Activated naive CD8-positive, alpha-beta T cell treated with anti-CD3 and anti-CD28 coated beads, Interleukin-2, amount 50 U/mL, for 24 hours (primary cell): Measurements from ENCODE around the gene MIF.
"Not testable (repeated sequence)": the region's sequence is repeated elsewhere in the genome, so short reads cannot be mapped to it uniquely, and the experiment has no call there.

Experiments
- ATAC-seq: fragments of 150-1000 bp; cut with Tn5 transposase; one replicate; pipeline ENCODE4 v1.10.0; 2021
- DNase-seq: peaks from one replicate; pipeline ENCODE4 v3.0.0; 2021
- H3K27ac Mint-ChIP-seq: one replicate; pipeline ENCODE4 v1.8.0; 2021; ENCODE audit warnings: mild to moderate bottlenecking, mixed read lengths
- H3K27me3 Mint-ChIP-seq: one replicate; pipeline ENCODE4 v1.8.0; 2021; ENCODE audit warnings: mixed read lengths
- H3K36me3 Mint-ChIP-seq: one replicate; pipeline ENCODE4 v1.8.0; 2021; ENCODE audit warnings: low read depth, mixed read lengths
- H3K4me1 Mint-ChIP-seq: one replicate; pipeline ENCODE4 v1.8.0; 2021; ENCODE audit warnings: mixed read lengths
- H3K4me3 Mint-ChIP-seq: one replicate; pipeline ENCODE4 v1.8.0; 2021; ENCODE audit warnings: mild to moderate bottlenecking, moderate library complexity, mixed read lengths
- H3K9me3 Mint-ChIP-seq: one replicate; pipeline ENCODE4 v1.8.0; 2021; ENCODE audit warnings: mixed read lengths

Gene MIF

DNA sequence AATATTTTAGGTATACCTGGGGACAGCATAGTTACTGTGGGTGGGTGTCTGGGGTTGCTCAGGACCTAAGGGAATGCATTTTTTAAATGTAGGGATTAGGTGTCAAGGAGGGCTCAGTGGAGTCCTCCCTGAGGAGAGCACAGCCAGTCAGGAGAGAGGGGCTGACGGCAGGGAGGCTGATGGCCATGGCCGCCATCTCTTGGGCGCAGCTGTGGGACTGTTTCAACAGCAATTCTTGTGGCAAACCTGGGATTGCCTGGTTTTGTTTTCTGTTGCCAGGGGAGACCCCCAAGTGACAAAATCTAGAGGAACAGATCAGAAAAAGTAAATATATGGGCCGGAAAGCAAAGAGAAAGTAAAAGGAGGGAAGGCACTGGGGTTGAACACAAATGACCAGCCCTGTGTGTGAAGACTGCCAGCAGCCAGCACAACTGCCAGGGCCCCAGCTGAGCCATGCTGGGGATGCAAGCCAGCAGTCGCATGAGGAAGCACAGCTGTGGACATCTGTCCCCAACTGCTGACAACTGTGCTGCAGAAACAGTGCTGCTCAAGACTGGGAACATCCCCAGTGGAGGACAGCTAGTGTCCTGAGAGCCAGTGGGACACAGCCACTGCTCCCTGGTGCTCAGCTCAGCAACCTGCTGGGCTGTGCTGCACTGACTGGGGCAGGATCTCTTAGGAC is 10.5 kb downstream of the MIF start:
- Mint-ChIP-seq H3K4me3 (no peak overlapping the region), H3K27ac (no peak overlapping the region), H3K36me3 (no peaks in the 10 kb centered on the region), H3K27me3 (peaks cover 11% of the 10 kb centered on the region), H3K9me3 (peaks cover under 1% of the 10 kb centered on the region), H3K4me1 (no peaks in the 10 kb centered on the region)
- DNase-seq (no peak), ATAC-seq (peak; percentile 20)

DNA sequence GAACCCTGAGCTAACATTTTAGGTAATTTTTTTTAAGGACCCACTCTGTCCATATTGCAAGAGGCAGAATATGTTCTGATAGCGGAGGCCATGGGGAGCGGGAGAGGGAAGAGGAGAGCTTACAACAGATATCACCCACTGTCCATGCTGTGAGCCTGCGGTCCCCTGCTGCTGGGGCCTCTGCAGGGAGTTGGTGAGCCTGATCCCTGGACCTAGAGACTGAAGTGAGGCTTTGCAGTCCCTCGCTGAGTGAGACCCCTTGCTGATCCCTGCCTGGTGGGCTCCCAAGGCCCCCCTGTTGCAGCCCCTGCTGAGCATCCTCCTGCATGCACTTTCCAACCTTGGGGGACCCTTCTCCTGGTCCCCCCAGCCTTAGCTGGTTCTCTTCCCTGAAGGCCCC is 12.5 kb downstream of the MIF start:
- H3K4me3 Mint-ChIP-seq, result no peak overlapping the region
- H3K27ac Mint-ChIP-seq, result no peak overlapping the region
- ATAC-seq (no peak), DNase-seq (no peak)
- H3K36me3 Mint-ChIP-seq, result no peaks in the 10 kb centered on the region
- no peaks in the 10 kb centered on the region for H3K9me3 Mint-ChIP-seq
- H3K27me3 Mint-ChIP-seq, result peaks cover 14% of the 10 kb centered on the region
- H3K4me1 Mint-ChIP-seq, result no peaks in the 10 kb centered on the region

GRCh38 chr22:23907423-23907822 is 13.2 kb downstream of the MIF start:
- not testable (repeated sequence) for H3K36me3 Mint-ChIP-seq, H3K4me3 Mint-ChIP-seq, H3K4me1 Mint-ChIP-seq, ATAC-seq, H3K27ac Mint-ChIP-seq, DNase-seq, H3K9me3 Mint-ChIP-seq
- H3K27me3 Mint-ChIP-seq, result peaks cover 14% of the 10 kb centered on the region

DNA sequence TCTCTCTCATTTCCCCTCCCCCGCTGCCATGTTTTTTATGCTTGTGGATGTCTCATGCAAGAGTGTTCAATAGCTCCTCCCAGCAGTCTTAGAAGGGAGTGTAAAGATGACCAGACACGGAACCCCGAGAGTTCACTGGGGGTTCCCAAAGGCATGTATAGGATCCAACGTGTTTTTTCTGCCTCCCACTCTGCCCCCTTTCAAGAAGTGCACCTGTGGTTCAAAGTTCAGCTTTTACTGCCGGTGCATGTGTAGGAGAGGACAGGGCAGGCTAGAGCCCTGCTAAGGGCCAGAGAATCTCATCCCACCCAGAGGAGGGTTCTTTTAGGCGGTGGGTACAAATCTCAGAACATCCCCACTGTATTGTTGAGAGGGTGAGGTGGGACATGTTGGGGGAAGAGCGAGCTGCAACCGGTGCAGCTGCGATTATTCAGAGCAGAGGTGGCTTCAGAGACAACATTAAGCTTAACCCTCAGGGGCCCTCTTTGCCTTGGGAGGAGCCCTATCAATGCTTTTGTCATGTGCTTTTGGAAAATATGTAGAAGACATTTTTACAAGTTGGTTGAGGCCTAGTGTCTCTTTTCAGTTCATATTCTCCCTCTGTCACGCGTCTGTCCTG is 14.5 kb downstream of the MIF start:
- Mint-ChIP-seq H3K4me3 (no peak overlapping the region), H3K36me3 (no peaks in the 10 kb centered on the region), H3K4me1 (peaks cover 10% of the 10 kb centered on the region), H3K27ac (no peak overlapping the region), H3K9me3 (no peaks in the 10 kb centered on the region), H3K27me3 (peaks cover 14% of the 10 kb centered on the region)
- no peak for DNase-seq
- ATAC-seq, result no peak

DNA sequence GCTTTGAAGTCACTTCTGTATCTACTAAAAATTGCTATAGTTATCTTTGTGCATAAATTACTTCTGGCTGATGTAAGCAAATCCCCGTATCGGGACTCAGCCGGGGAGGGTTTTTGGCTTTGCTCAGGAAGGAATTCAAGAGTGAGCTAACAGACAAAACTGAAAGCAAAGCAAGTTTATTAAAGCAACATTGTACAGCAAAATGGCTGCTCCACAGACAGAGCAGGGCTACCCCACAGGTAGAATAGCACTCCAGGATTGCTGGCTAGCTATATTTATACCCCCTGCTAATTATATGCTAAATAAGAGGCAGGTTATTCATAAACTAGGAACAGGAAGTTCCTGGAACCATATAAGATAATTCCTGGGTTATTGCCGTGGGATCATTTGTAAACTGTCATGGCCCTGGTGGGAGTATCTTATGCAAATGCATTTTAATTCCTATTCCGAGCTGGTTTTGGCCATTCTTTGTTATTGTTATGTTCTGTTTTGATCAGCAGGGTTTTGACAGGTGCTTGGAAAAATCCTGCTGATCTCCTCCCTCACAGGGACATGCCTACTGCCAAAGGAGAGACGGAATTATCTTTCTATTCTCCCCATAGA is 15.2 kb downstream of the MIF start:
- no peak overlapping the region for H3K4me3 Mint-ChIP-seq
- H3K9me3 Mint-ChIP-seq, result no peaks in the 10 kb centered on the region
- H3K27ac Mint-ChIP-seq, result no peak overlapping the region
- no peaks in the 10 kb centered on the region for H3K36me3 Mint-ChIP-seq
- ATAC-seq (no peak), DNase-seq (no peak)
- H3K27me3 Mint-ChIP-seq, result peaks cover 14% of the 10 kb centered on the region
- H3K4me1 Mint-ChIP-seq, result peaks cover 15% of the 10 kb centered on the region

GRCh38 chr22:23910496-23911190 is 16.5 kb downstream of the MIF start:
- H3K4me3 Mint-ChIP-seq, result no peak overlapping the region

DNA sequence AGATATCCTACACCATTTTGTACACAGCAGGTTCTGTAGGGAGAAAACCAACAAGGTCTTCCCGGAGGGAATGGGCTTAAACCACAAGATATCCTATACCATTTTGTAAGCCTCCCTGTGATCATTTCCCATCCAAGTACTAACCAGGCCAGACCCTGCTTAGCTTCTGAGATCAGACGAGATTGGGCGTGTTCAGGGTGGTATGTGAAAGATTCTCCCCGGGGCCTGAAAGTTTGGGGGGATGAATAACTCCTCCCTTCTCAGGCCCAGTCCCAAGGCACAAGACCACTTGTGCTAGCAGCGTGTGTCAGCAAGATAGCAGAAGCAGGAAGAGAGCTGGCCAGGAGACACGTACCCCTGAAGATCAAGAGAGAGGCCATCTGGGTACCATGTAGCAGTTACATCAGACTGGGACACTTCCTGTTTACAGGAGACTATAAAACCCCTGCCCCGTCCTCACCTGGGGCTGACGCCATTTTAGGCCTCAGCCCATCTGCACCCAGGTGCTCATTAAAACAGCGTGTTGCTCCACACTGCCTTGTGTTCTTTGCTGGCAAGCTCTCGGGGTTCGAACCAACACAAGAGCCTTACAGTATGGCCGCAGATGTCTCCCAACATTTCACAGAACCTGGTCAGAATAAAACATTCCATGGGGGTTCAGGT is 17.3 kb downstream of the MIF start:
- peaks cover 26% of the 10 kb centered on the region for H3K4me1 Mint-ChIP-seq
- no peak overlapping the region for H3K4me3 Mint-ChIP-seq
- no peak overlapping the region for H3K27ac Mint-ChIP-seq
- DNase-seq, result no peak
- no peaks in the 10 kb centered on the region for H3K9me3 Mint-ChIP-seq
- ATAC-seq, result no peak
- H3K36me3 Mint-ChIP-seq, result no peaks in the 10 kb centered on the region
- peaks cover 6% of the 10 kb centered on the region for H3K27me3 Mint-ChIP-seq

More at GRCh38 chr22:23910496-23911190, 16.5 kb downstream of the MIF start:
- peaks cover 26% of the 10 kb centered on the region for H3K4me1 Mint-ChIP-seq
- peaks cover 9% of the 10 kb centered on the region for H3K27me3 Mint-ChIP-seq
- no peaks in the 10 kb centered on the region for H3K36me3 Mint-ChIP-seq
- no peak for DNase-seq
- no peak overlapping the region for H3K27ac Mint-ChIP-seq
- ATAC-seq, result no peak
- no peaks in the 10 kb centered on the region for H3K9me3 Mint-ChIP-seq

DNA sequence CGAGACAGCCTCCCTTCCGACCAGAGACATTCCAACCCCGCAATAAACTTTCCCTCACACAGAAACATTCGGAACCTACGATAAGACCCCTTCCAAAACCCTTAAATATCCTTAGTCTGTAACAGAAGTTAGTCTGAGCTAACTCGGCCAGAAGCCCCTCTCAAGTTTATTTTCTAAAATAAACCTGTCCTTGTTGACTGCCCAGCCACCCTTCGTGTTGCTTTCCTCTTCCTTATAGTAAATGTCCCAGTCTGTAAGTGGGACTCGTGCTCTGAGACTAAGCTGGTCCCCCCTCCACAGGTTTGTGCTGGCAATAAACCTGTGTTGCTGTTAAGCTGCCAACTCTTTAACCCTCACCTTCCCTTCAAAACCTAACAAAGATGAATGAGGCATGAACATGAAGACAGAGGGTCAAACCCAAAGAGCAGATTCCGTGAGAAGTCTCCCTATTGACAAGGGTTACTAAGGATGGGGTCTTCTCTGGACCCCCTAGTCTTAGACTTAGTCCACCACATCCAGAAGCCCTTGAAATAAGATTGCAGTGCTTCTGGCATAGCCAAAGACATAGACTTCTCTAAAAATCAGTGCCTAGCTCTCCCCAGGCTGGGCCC is 18.2 kb downstream of the MIF start:
- Mint-ChIP-seq H3K4me3 (peak overlapping the region; percentile 98), H3K9me3 (no peaks in the 10 kb centered on the region), H3K27ac (no peak overlapping the region), H3K36me3 (no peaks in the 10 kb centered on the region), H3K27me3 (peaks cover 4% of the 10 kb centered on the region), H3K4me1 (peaks cover 26% of the 10 kb centered on the region)
- ATAC-seq, result no peak
- DNase-seq, result no peak

DNA sequence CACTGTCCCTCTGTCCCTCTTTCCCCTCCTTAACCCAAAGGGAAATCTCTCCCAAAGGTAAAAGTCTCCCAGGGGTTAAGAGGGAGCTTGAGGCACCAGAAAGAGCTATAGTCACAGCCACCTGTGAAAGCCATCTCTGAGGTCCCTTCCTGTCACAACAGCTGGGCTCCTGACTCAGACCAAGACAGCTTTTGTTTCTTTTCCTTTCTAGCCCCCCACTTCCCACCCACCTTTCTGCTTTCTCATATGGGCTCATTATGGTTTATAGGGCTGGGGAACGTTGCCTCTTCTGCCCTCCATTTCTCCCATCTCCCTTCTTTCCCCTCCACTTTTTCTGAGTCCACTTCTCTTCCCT is 19.1 kb downstream of the MIF start:
- Mint-ChIP-seq H3K4me3 (peak overlapping the region; percentile 98), H3K27me3 (peaks cover 4% of the 10 kb centered on the region), H3K27ac (peak overlapping the region; percentile 98), H3K9me3 (no peaks in the 10 kb centered on the region), H3K4me1 (peaks cover 26% of the 10 kb centered on the region), H3K36me3 (no peaks in the 10 kb centered on the region)
- ATAC-seq, result peak; percentile 11
- DNase-seq, result no peak

DNA sequence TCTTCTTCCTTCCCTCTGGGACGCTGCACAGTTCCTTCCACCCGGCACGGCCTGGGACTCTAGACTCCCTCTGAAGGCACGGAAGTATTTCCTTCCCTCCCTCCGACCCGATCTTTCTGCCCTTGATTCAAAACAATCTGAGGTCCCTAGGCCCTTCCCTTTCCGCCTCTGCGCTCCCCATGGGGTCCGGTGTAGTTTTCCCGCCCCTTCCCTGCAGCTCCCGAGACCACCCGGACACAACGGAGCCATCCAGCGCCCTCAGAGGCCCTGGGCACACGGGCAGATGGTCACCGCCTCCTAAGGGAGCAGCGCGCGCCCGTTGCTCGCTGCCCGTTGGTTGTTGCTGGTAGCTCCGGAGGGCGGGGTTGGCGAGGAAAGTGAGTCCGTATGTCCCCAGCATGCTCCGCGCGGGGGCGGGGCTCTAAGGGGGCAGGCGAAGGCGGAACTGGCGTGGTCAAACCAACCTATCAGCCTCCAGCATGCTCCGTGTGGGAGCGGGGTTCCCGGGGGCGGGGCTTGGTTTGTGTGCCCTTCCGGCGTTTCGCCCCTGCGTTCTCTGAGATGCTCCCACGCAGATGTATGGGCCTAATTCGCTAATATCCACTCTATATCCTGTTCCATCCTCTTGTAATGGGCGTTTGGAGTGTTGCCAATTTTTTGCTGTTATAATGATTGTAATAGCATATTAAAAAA is 19.6 kb downstream of the MIF start:
- H3K9me3 Mint-ChIP-seq, result no peaks in the 10 kb centered on the region
- peak; percentile 100 for DNase-seq

GRCh38 chr22:23915290-23915689 is 21.1 kb downstream of the MIF start:
- Mint-ChIP-seq H3K4me3 (no peak overlapping the region), H3K27ac (no peak overlapping the region), H3K9me3 (no peaks in the 10 kb centered on the region), H3K36me3 (no peaks in the 10 kb centered on the region), H3K4me1 (peaks cover 26% of the 10 kb centered on the region), H3K27me3 (no peaks in the 10 kb centered on the region)
- no peak for DNase-seq
- no peak for ATAC-seq

More for the DNA sequence above, 19.6 kb downstream of the MIF start:
- Mint-ChIP-seq H3K4me3 (peak overlapping the region; percentile 98), H3K27me3 (peaks cover 2% of the 10 kb centered on the region), H3K36me3 (no peaks in the 10 kb centered on the region), H3K27ac (peak overlapping the region; percentile 98), H3K4me1 (peaks cover 26% of the 10 kb centered on the region)
- peak; percentile 98 for ATAC-seq

- not testable (repeated sequence) for H3K4me3 Mint-ChIP-seq, H3K9me3 Mint-ChIP-seq, H3K27me3 Mint-ChIP-seq, ATAC-seq, H3K36me3 Mint-ChIP-seq, H3K27ac Mint-ChIP-seq, H3K4me1 Mint-ChIP-seq, DNase-seq
These were observed 26.1 kb downstream of the MIF start for GRCh38 chr22:23920267-23920611.

DNA sequence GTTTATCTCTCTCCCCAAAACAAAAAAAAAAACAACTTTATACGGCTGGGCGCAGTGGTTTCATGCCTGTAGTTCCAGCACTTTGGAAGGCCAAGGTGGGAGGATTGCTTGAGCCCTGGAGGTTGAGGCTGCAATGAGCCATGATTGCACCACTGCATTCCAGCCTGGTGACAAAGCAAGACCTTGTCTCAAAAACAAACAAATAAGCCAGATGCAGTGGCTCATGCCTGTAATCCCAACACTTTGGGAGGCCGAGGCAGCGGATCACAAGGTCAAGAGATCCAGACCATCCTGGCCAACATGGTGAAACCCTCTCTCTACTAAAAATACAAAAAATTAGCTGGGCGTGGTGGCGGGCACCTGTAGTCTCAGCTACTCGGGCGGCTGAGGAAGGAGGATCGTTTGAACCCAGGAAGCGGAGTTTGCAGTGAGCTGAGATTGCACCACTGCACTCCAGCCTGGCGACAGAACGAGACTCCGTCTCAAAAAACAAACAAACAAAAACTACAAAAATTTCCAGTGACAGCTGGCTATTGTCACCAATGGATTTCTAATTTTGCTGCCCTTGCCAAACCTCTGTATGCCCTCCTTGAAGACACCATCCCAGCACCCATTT is 27.5 kb downstream of the MIF start:
- not testable (repeated sequence) for H3K4me1 Mint-ChIP-seq, H3K9me3 Mint-ChIP-seq, DNase-seq, H3K27ac Mint-ChIP-seq, ATAC-seq, H3K27me3 Mint-ChIP-seq, H3K36me3 Mint-ChIP-seq, H3K4me3 Mint-ChIP-seq
